Measurements from ENCODE around the gene PPP2R2D. TPM values are rescaled to one million over a fixed set of nuclear protein-coding genes. Genes with fewer than 3 reads are reported as not detected.
"Not testable (repeated sequence)": the region's sequence is repeated elsewhere in the genome, so short reads cannot be mapped to it uniquely, and the experiment has no call there.

Gene PPP2R2D
- total RNA-seq, 1 donor from 2014 or later, result 37.4 TPM

GRCh38 chr10:131882151-131882550, 18.7 kb upstream of the PPP2R2D start:
- Histone ChIP-seq H3K4me3 (ENCODE audit: low read depth, low read length) (no peak overlapping the region), H3K27me3 (ENCODE audit: control insufficient read depth, insufficient read depth, low read length) (no peaks in the 10 kb centered on the region), H3K36me3 (ENCODE audit: control insufficient read depth, insufficient read depth, low read length) (no peaks in the 10 kb centered on the region)
- no peak for TF ChIP-seq CTCF (IDR thresholded peaks at IDR 0.05; ENCODE audit: insufficient read depth, low read length, poor library complexity, severe bottlenecking)
- no peak for DNase-seq (ENCODE audit: low read depth)

GRCh38 chr10:131882590-131883451, 18.0 kb upstream of the PPP2R2D start:
- no peak for DNase-seq (ENCODE audit: low read depth)
- no peak for TF ChIP-seq CTCF (IDR thresholded peaks at IDR 0.05; ENCODE audit: insufficient read depth, low read length, poor library complexity, severe bottlenecking)
- H3K27me3 ChIP-seq (ENCODE audit: control insufficient read depth, insufficient read depth, low read length), result no peaks in the 10 kb centered on the region
- H3K4me3 ChIP-seq (ENCODE audit: low read depth, low read length), result no peak overlapping the region
- no peaks in the 10 kb centered on the region for H3K36me3 ChIP-seq (ENCODE audit: control insufficient read depth, insufficient read depth, low read length)

GRCh38 chr10:131883621-131884393, 17.0 kb upstream of the PPP2R2D start:
- DNase-seq (ENCODE audit: low read depth); H3K36me3 ChIP-seq (ENCODE audit: control insufficient read depth, insufficient read depth, low read length); H3K27me3 ChIP-seq (ENCODE audit: control insufficient read depth, insufficient read depth, low read length); H3K4me3 ChIP-seq (ENCODE audit: low read depth, low read length): not testable (repeated sequence)

- no peak for DNase-seq (ENCODE audit: low read depth)
These were observed 15.2 kb upstream of the PPP2R2D start for GRCh38 chr10:131885391-131886165.

GRCh38 chr10:131886237-131886636, 14.6 kb upstream of the PPP2R2D start:
- no peak for TF ChIP-seq CTCF (IDR thresholded peaks at IDR 0.05; ENCODE audit: insufficient read depth, low read length, poor library complexity, severe bottlenecking)
- peaks cover 6% of the 10 kb centered on the region for H3K27me3 ChIP-seq (ENCODE audit: control insufficient read depth, insufficient read depth, low read length)
- no peak for DNase-seq (ENCODE audit: low read depth)
- H3K36me3 ChIP-seq (ENCODE audit: control insufficient read depth, insufficient read depth, low read length), result no peaks in the 10 kb centered on the region
- no peak overlapping the region for H3K4me3 ChIP-seq (ENCODE audit: low read depth, low read length)

More at GRCh38 chr10:131885391-131886165, 15.2 kb upstream of the PPP2R2D start:
- TF ChIP-seq CTCF (IDR thresholded peaks at IDR 0.05; ENCODE audit: insufficient read depth, low read length, poor library complexity, severe bottlenecking), result peak; percentile 99
- peaks cover 2% of the 10 kb centered on the region for H3K27me3 ChIP-seq (ENCODE audit: control insufficient read depth, insufficient read depth, low read length)
- H3K4me3 ChIP-seq (ENCODE audit: low read depth, low read length), result no peak overlapping the region
- no peaks in the 10 kb centered on the region for H3K36me3 ChIP-seq (ENCODE audit: control insufficient read depth, insufficient read depth, low read length)

- no peak for DNase-seq (ENCODE audit: low read depth)
- TF ChIP-seq CTCF (IDR thresholded peaks at IDR 0.05; ENCODE audit: insufficient read depth, low read length, poor library complexity, severe bottlenecking), result no peak
- no peak overlapping the region for H3K4me3 ChIP-seq (ENCODE audit: low read depth, low read length)
- H3K36me3 ChIP-seq (ENCODE audit: control insufficient read depth, insufficient read depth, low read length), result no peaks in the 10 kb centered on the region
- peaks cover 22% of the 10 kb centered on the region for H3K27me3 ChIP-seq (ENCODE audit: control insufficient read depth, insufficient read depth, low read length)
These were observed 12.6 kb upstream of the PPP2R2D start for GRCh38 chr10:131888186-131888604.
